Measurements from ENCODE around the gene PRKN. TPM values are rescaled to one million over a fixed set of nuclear protein-coding genes. Genes with fewer than 3 reads are reported as not detected.

PRKN gene
- total and polyA plus RNA-seq, 2 donors (not counting 3 experiments of a cell fraction or from before 2014, with no cell fraction given) = 0.06 TPM; not detected in 1

- Histone ChIP-seq H3K4me3 (replicated peaks in 1 of 3; ENCODE audit: insufficient read depth in 1 of 3, low read depth in 1 of 3, low read length in 3 of 3) (no peak overlapping the region), H3K9ac (replicated peaks; ENCODE audit: extremely low read depth, insufficient read depth, low read length) (no peak overlapping the region), H3K9me3 (replicated peaks; ENCODE audit: control insufficient read depth, insufficient read depth, low read length) (no peaks in the 10 kb centered on the region), H3K4me2 (ENCODE audit: insufficient read depth, low read length) (no peak overlapping the region), H3K4me1 (ENCODE audit: control insufficient read depth, extremely low read depth, insufficient read depth, low read length) (no peaks in the 10 kb centered on the region), H3K9me1 (replicated peaks; ENCODE audit: control insufficient read depth, extremely low read depth, insufficient read depth, low read length) (no peaks in the 10 kb centered on the region), H3K27ac (ENCODE audit: insufficient read depth, low read depth, low read length) (no peak overlapping the region), H4K20me1 (replicated peaks; ENCODE audit: control insufficient read depth, extremely low read depth, insufficient read depth, low read length) (no peaks in the 10 kb centered on the region), H2AFZ (ENCODE audit: low read depth, low read length) (no peak overlapping the region), H3K27me3 (ENCODE audit: control insufficient read depth in 2 of 2, insufficient read depth in 2 of 2, low read length in 2 of 2) (no peaks in the 10 kb centered on the region), H3K79me2 (ENCODE audit: control insufficient read depth, insufficient read depth, low read length) (no peaks in the 10 kb centered on the region), H3K36me3 (ENCODE audit: control insufficient read depth in 2 of 2, extremely low read depth in 1 of 2, insufficient read depth in 2 of 2, low read length in 2 of 2) (no peaks in the 10 kb centered on the region)
- TF ChIP-seq POLR2AphosphoS5 (IDR thresholded peaks at IDR 0.05; ENCODE audit: insufficient read depth, low read depth, low read length) (no peak), POLR2A (IDR thresholded peaks at IDR 0.05; ENCODE audit: low read depth, low read length) (no peak), MAX (IDR thresholded peaks at IDR 0.05; ENCODE audit: insufficient read depth, insufficient read length) (no peak), CTCF (IDR thresholded peaks at IDR 0.05; ENCODE audit: extremely low read depth in 1 of 2, insufficient read depth in 1 of 2, low read depth in 1 of 2, low read length in 2 of 2) (no peak), GATA2 (IDR thresholded peaks at IDR 0.05; ENCODE audit: insufficient read depth, insufficient read length, low read depth, low read length) (no peak), EZH2 (IDR thresholded peaks at IDR 0.05; ENCODE audit: borderline replicate concordance, low read depth, low read length, severe bottlenecking) (no peak), MYC (IDR thresholded peaks at IDR 0.05; ENCODE audit: low read depth, low read length) (no peak), FOS (IDR thresholded peaks at IDR 0.05; ENCODE audit: borderline replicate concordance, insufficient read depth, low read length) (no peak), JUN (IDR thresholded peaks at IDR 0.05; ENCODE audit: borderline replicate concordance, insufficient read depth, insufficient read length, low read depth) (no peak)
- dilution Hi-C loops (cut with MboI; ENCODE audit: extremely low pct_ligation_motif_present, low sequenced_read_pairs) = no loop called here
- DNase-seq (ENCODE audit: low read depth, low spot score) = no peak
- intact Hi-C loops (cut with micrococcal nuclease) = no loop called here
- no TSS peak for BruUV-seq (replicated peaks)
- POLR2A ChIA-PET = no interaction called here
- no peak for FAIRE-seq
- CTCF ChIA-PET = no interaction called here
These were observed 1066.6 kb downstream of the PRKN start for GRCh38 chr6:161660666-161661571.

Data from endothelial cell of umbilical vein (primary cell).